GM18909 (cell line): ENCODE results near the gene REELD1.

ENCODE experiments used
- ATAC-seq: cut with Tn5 transposase; IDR thresholded peaks from one replicate; pipeline ENCODE4 v1.9.1; 2021; ENCODE audit warnings: mild to moderate bottlenecking; ENCODE audit not compliant: unreplicated experiment, poor library complexity

REELD1 gene

GRCh38 chr4:146214238-146214637 is at the start of gene REELD1:
Gene REELD1 (plus strand): TSS chr4:146214538. CDS start chr4:146216953, 2,415 bp downstream.
- no peak for ATAC-seq

DNA sequence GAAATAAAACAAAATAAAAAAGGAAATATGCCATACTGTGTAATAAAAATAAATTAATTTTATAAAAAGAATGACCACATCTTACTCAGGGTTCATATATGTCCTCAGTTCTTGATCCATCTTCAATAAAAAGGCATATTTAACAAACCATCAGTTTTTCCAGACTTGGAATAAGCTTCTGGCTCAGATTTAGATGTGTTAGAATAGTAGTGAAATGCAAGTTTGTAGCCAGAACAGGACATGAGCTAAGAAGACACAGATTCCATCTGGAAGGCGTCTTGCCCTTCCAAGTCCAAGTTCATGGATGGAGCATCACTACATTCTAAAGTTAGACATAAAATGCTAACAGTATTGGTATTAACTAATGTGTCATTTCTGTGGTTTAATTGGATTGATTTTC is 49.1 kb upstream of the REELD1 start:
- no peak for ATAC-seq

DNA sequence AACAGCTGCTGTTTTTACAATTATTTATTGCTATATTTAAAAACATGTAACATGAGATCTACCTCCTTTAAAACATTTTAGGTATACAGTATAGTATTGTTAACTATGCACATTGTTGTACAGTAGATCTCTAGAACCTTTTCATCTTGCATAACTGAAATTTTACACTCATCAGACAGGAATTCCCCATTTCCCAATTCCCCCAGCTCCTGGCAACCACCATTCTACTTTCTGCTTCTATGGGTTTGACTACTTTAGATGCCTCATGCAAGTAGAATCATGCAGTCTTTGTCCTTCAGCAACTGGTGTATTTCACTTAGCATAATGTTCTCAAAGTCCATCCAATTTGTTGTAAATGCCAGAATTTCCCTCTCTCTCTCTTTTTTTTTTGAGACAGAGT is 48.5 kb upstream of the REELD1 start:
- ATAC-seq = no peak

GRCh38 chr4:146170149-146170548 is 44.2 kb upstream of the REELD1 start:
- no peak for ATAC-seq

DNA sequence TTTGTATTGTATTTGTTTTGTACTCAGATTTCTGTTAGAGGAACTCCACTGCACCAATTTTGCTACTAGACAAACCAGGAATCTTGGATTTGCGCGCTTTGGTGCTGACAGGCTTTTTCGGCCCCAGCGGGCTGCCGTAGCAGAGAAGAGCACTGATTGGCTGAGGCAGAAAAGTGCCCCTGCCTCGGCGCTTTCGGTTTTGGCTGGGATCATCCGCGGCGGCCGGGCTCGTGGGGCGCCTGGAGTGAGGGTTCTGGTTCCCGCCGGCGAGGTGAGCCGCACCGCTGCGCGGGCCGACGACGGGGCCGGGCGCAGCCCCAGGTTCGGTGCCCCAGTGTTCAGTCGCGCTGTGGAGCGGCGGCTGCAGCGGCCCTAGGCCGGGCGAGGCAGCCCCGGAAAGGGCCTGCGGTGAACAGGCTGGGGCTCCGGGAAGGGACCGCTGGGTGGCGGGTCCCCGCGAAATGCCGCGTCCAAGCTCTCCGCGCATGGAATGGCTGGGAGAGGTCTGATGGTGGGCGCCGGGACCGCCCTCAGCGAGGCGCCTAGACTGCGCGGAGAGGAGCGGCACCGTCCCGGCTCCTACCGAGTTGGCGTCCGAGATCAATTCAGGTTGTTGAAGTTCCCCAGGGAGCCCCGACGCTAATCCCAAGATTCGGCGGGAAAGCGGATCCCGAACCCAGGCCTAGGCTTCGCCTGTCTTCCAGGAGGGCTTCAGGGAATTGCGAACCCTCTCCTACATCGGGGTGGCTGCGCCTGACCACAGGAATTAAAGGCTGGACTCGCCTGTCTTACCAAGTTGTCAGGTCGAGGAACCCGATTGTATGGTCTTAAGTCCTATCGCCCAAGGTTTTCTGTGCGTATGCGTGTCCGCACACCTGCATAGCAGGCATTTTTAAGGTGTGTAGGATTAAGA is 38.5 kb upstream of the REELD1 start, which contains the start of gene LSM6:
Gene LSM6 (plus strand): TSS at position 178 of the 913 bp plus-strand sequence. CDS start 7,204 bp downstream, outside the sequence.
- peak; percentile 94 for ATAC-seq

- ATAC-seq = no peak
Observed at GRCh38 chr4:146176891-146177290, 37.4 kb upstream of the REELD1 start.

- no peak for ATAC-seq
Observed at GRCh38 chr4:146178126-146178525, 36.2 kb upstream of the REELD1 start.

DNA sequence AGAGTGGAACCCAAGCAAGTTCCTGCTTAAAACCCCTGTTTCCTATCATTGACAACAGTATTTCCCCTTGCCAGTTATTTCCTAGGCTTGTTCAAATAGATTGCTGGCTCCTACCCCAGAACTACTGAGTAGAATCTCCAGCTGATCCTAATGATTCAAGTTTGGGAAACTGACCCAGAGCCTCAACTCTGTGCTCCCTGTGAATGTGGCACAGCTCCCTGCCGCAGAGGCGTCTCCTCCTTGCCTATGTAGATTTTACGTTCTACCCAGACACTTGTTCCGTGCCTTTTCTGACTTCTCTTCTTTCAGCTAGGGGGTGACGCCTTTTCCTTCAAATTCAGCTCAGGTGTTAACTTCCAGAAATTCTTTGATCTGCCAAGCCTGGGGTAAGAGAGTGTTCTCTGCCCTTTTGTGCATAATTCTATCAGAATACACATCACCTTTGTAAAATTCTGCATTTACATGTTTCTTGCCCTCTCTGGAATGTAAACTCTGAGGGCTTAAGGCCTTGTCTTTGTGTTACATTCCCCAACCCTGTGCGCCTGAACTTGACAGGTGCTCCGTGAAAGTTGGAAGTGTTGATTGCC is 34.5 kb upstream of the REELD1 start:
- no peak for ATAC-seq

- no peak for ATAC-seq
Observed at GRCh38 chr4:146182443-146182842, 31.9 kb upstream of the REELD1 start.

DNA sequence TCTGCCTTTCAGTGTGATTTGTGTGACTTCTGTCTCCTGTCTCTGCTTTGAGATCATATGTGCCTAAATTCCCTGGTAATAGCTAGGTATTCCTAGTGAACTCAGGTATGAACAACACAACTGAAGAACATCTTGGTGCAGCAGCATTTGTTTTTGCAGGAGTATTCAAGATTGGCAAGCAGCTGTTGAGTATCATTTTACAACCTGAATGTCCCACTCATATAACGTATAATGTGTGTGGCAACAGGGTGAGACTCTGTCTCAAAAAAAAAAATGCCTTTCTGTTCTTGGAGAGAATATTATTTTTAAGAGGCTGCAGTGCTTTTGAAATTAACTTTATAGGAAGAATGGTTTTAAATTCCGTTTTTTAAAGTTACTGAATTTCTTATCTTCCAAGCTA is 31.1 kb upstream of the REELD1 start:
- no peak for ATAC-seq

DNA sequence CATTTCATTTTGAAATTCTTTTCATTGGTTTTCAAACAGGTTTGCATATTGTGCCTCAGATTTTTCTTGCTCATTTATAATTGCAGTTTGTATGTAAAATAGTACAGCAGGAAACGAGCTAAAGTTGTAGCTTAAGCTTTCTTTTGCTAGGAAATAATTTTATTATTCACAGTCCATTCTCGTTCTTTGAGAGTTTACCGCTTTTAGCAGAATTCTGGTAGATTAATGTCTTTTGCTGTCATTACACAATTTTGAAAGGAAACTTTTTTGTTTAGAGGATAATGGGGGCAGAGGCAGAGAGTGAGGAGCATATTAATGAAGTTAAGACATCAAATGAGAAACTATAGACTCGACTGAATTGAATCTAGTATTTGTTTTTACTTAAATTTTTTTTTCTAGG is 28.3 kb upstream of the REELD1 start:
- ATAC-seq = no peak

- no peak for ATAC-seq
Observed at GRCh38 chr4:146186596-146186995, 27.7 kb upstream of the REELD1 start.

- ATAC-seq = no peak
Observed at GRCh38 chr4:146190456-146190855, 23.9 kb upstream of the REELD1 start.

GRCh38 chr4:146191766-146192458 is 22.4 kb upstream of the REELD1 start:
- no peak for ATAC-seq

DNA sequence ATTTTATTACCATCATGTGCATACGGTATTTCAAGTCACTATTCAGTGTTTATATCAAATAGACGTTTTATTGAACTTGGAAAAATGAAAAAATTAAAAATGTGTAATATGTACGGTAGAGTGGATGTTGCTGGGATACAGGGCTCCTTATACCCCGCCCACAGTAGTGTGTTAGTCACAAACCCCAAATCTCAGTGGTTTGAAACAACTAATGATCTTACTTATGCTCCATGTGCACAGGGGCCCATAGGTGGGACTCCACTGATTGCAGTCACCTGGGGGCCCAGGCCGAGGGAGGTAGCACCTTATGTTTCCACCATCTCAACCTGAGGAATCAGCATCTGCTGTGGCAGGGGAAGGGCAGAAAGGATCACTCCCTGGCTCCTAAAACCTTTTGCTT is 20.7 kb upstream of the REELD1 start:
- ATAC-seq = no peak

DNA sequence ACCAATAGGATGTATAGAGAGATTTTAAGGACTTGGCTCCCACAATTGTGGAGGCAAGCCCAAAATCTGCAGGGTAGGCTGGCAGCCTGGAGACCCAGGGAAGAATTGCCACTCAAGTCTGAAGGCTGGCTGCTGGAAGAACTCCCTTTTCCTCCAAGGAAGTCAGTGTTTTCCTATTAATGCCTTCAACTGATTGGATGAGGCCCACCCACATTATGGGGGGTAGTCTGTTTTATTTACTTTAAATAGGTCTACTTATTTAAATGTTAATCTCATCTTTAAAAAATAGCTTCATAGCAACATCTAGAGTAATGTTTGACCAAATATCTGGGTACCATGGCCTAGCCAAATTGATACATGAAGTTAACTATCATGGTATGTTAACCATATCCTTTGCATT is 20.1 kb upstream of the REELD1 start:
- no peak for ATAC-seq

DNA sequence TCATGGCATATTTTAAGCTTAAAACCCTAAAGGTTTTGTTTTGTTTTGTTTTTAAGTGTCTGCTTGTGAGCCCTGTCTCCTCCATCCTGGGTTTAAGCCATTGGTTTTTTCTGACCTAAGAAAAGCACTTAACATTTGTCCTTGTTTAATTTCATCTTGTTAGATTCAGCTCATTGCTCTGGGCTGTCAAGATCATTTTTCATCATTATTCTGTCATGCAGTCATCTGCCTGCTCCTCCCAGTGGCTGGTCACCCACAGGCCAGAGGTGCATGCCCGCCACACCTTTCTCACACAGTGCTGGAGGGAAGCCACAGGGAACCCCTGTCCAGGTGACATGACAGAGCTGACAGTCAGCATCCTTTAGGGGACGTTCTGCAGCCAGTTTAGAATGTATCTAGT is 11.7 kb upstream of the REELD1 start:
- ATAC-seq = no peak

GRCh38 chr4:146207410-146207809 is 6.9 kb upstream of the REELD1 start:
- no peak for ATAC-seq

DNA sequence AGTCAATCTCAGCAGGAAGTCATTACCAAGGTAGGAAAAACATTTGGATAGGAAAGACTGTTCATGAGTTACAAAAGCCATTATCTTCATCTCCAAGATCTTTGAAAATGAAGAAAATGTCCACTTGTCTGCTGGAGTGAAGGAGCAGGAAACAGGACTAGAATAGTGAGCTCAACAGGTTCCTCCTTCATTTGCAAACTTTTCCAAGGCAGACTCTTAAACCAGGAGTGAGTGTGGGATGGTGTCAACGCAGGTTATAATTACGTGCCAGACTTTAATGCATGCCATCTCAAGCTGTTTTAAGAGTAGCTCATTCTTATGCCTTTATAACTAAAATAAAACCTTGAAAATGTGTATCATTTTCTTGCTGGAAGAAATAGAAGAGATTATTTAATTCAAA is 3.4 kb upstream of the REELD1 start:
- ATAC-seq = no peak

DNA sequence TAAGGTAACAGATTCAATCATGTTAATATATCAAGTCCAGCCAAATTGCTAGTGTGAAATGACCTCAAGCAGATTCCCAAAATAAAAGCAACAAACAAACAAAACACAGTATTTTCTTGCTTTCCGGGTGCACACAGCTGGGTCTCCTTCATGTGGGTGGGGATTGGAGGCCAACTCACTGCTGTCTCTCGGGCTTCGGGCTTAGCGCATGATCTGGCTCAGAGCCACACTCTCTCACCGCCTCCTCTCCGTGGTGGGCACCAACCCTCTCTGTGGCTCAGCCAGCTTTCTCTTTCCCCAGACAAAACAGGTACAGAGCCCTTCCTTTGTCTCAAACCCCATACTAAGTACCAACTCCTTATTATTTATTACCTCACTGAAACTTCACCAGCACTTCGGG is 2.9 kb upstream of the REELD1 start:
- ATAC-seq = no peak

DNA sequence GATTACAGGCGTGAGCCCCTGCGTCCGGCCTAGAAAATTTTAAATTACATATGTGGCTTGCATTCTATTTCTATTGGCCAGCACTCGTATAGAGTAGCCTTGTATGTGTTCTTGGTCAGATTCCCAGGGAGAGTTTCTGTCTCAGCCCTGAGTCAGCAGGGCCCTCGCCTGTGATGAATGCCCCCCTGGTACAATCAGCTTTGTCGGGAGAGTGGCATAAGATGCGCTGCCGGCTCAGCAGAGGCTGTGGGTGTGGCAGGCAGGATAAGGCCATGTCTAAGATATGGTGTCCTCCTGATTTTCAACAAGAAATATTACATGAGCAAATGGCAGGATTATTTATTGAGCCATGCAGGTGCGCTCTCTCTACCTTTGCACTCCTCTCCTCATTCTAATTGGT is 1.6 kb upstream of the REELD1 start:
- no peak for ATAC-seq
